ENCODE measurements around the gene RABGAP1L. TPM values are rescaled to one million over a fixed set of nuclear protein-coding genes. Genes with fewer than 3 reads are reported as not detected.

The RABGAP1L gene
- total and polyA plus RNA-seq, 10 donors: 30.3 to 125 (median 77.7) TPM

GRCh38 chr1:174448531-174448883 is 289.2 kb downstream of the RABGAP1L start:
- 75 to 90% (median 81%) methylated on average over 5 of the region's 5 CpGs for WGBS, 5 donors
- Histone ChIP-seq H3K9me3 (no peaks in the 10 kb centered on the region), H3K27me3 (replicated peaks in 1 of 7) (no peaks in the 10 kb centered on the region), H3K27ac (no peak overlapping the region), H3K36me3 (peaks cover 0 to 6% (median 0%) of the 10 kb centered on the region in 6 donors), H3K4me3 (no peak overlapping the region), H3K4me1 (no peaks in the 10 kb centered on the region)
- intact Hi-C loops (cut with DNase I; ENCODE audit: low total_unique reads): no loop called here
- no peak for TF ChIP-seq CTCF (IDR thresholded peaks at IDR 0.05 in 8 of 11, conservative IDR thresholded peaks at IDR 0.05 in 3 of 11)
- TF ChIP-seq POLR2AphosphoS5 (IDR thresholded peaks at IDR 0.05): no peak
- TF ChIP-seq POLR2A (IDR thresholded peaks at IDR 0.05): no peak
- DNase-seq: no peak

- H3K27ac ChIP-seq: no peak overlapping the region
- H3K9me3 ChIP-seq: no peaks in the 10 kb centered on the region
- intact Hi-C loops (cut with DNase I; ENCODE audit: low total_unique reads): no loop called here
- DNase-seq: no peak
- H3K36me3 ChIP-seq: peaks cover 0 to 6% (median 0%) of the 10 kb centered on the region in 6 donors
- TF ChIP-seq CTCF (IDR thresholded peaks at IDR 0.05 in 8 of 11, conservative IDR thresholded peaks at IDR 0.05 in 3 of 11): no peak
- no peaks in the 10 kb centered on the region for H3K27me3 ChIP-seq (replicated peaks in 1 of 7)
- no peaks in the 10 kb centered on the region for H3K4me1 ChIP-seq
- 40 to 63% (median 48%) methylated on average over 5 of the region's 5 CpGs for WGBS, 5 donors
- no peak overlapping the region for H3K4me3 ChIP-seq
These were observed 289.7 kb downstream of the RABGAP1L start for GRCh38 chr1:174448974-174449373.

- intact Hi-C loops (cut with DNase I; ENCODE audit: low total_unique reads): no loop called here
- DNase-seq: no peak
- Histone ChIP-seq H3K4me3 (no peak overlapping the region), H3K27me3 (replicated peaks in 1 of 7) (no peaks in the 10 kb centered on the region), H3K36me3 (peaks cover 0 to 6% (median 0%) of the 10 kb centered on the region in 6 donors), H3K4me1 (no peaks in the 10 kb centered on the region), H3K27ac (no peak overlapping the region), H3K9me3 (no peaks in the 10 kb centered on the region)
- WGBS, 5 donors: 91 to 96% (median 94%) methylated on average over 6 of the region's 6 CpGs
- TF ChIP-seq CTCF (IDR thresholded peaks at IDR 0.05 in 8 of 11, conservative IDR thresholded peaks at IDR 0.05 in 3 of 11) (no peak), POLR2A (IDR thresholded peaks at IDR 0.05) (no peak), POLR2AphosphoS5 (IDR thresholded peaks at IDR 0.05) (no peak)
These were observed 292.1 kb downstream of the RABGAP1L start for GRCh38 chr1:174451408-174451807.

GRCh38 chr1:174465855-174466254 is 306.5 kb downstream of the RABGAP1L start:
- H3K4me3 ChIP-seq: no peak overlapping the region

More at GRCh38 chr1:174465855-174466254, 306.5 kb downstream of the RABGAP1L start:
- intact Hi-C loops (cut with DNase I; ENCODE audit: low total_unique reads): no loop called here
- Histone ChIP-seq H3K27me3 (replicated peaks in 1 of 7) (no peaks in the 10 kb centered on the region), H3K4me1 (no peaks in the 10 kb centered on the region), H3K36me3 (no peaks in the 10 kb centered on the region), H3K9me3 (peaks cover 0 to 5% (median 0%) of the 10 kb centered on the region in 8 donors), H3K27ac (no peak overlapping the region)
- WGBS, 5 donors: 96 to 100% (median 99%) methylated on average over 2 of the region's 2 CpGs
- TF ChIP-seq POLR2A (IDR thresholded peaks at IDR 0.05): no peak
- TF ChIP-seq POLR2AphosphoS5 (IDR thresholded peaks at IDR 0.05): no peak
- no peak for TF ChIP-seq CTCF (IDR thresholded peaks at IDR 0.05 in 8 of 11, conservative IDR thresholded peaks at IDR 0.05 in 3 of 11)
- no peak for DNase-seq

All from spleen (tissue), 11 donors.